HCT116 (cell line): Measurements from ENCODE around the gene TEAD1. TPM values are rescaled to one million over a fixed set of nuclear protein-coding genes. Genes with fewer than 3 reads are reported as not detected.

ENCODE experiments used
- ATAC-seq: fragments of 200-7000 bp; cut with Tn5 transposase; 2 replicates; pipeline ENCODE4 v1.9.1; 2020; ENCODE audit warnings: mild to moderate bottlenecking, moderate library complexity
- BruUV-seq: library from RNA; stranded (reverse); fragments of 400-500 nt; replicated peaks from 2 replicates; lab custom pipeline; 2021; lab: Mats Ljungman, UMichigan
- CTCF ChIA-PET: fragments of 300-600 bp; sonication (Branson Sonifier 250); formaldehyde crosslinking; loops from one replicate; lab custom pipeline; 2021; ENCODE audit warnings: antibody characterized with exemption; lab: Charles Lee
- POLR2A ChIA-PET: fragments of 300-600, 350-600 bp; sonication (Branson Sonifier 250); formaldehyde crosslinking; loops from one replicate; lab custom pipeline; 2021; ENCODE audit warnings: antibody characterized with exemption; lab: Charles Lee
- RAD21 ChIA-PET, 2 experiments: fragments of 300-600 bp; sonication (Branson Sonifier 250); formaldehyde crosslinking; loops; one replicate each; lab custom pipeline; 2023; ENCODE audit warnings: low total read pairs in 2 of 2; ENCODE audit not compliant: uncharacterized antibody in 2 of 2, unreplicated experiment in 2 of 2, low non-redundant PET in 1 of 2; lab: Charles Lee
- DNase-seq: peaks from one replicate; pipeline ENCODE4 v3.0.0-alpha.2; 2010; ENCODE audit warnings: low read depth, low spot score
- H2AFZ ChIP-seq: fragments of 200-600 bp; shearing (Covaris generic), sonication (generic); 2 replicates; pipeline ENCODE4 v1.6.1; 2017; ENCODE audit warnings: low read depth, mixed run types, mixed read lengths, antibody characterized with exemption, low read length; ENCODE audit not compliant: poor library complexity, severe bottlenecking
- H3K27ac ChIP-seq: 2 replicates; pipeline ENCODE4 v1.5.1; 2012; ENCODE audit warnings: low read depth, low read length
- H3K27me3 ChIP-seq: fragments of 200-600 bp; sonication (generic); 2 replicates; pipeline ENCODE4 v1.6.1; 2016; ENCODE audit warnings: mixed run types, low read length, mixed read lengths; ENCODE audit not compliant: insufficient read depth
- H3K36me3 ChIP-seq, 2 experiments: fragments of 200-500 bp in 1 of 2; fragments of 200-600 bp in 1 of 2; sonication (Bioruptor generic) in 1 of 2; sonication (generic) in 1 of 2; 2 replicates each; pipeline versions ENCODE4 v1.5.1 to v1.6.1; 2014 to 2016; ENCODE audit warnings: low read length in 2 of 2, inconsistent platforms in 1 of 2, mixed read lengths in 1 of 2, mixed run types in 1 of 2; ENCODE audit not compliant: insufficient read depth in 2 of 2, control insufficient read depth in 1 of 2
- H3K4me1 ChIP-seq, 2 experiments: fragments of 200-600 bp in 1 of 2; sonication (generic) in 1 of 2; 2 replicates each; pipeline versions ENCODE4 v1.5.1 to v1.6.1; 2012 to 2017; ENCODE audit warnings: low read length in 2 of 2, inconsistent platforms in 1 of 2, mild to moderate bottlenecking in 1 of 2, mixed read lengths in 1 of 2, mixed run types in 1 of 2, moderate library complexity in 1 of 2; ENCODE audit not compliant: insufficient read depth in 2 of 2, control insufficient read depth in 1 of 2
- H3K4me2 ChIP-seq: fragments of 200-600 bp; sonication (generic); 2 replicates; pipeline ENCODE4 v1.6.1; 2017; ENCODE audit warnings: mixed run types, low read length, mixed read lengths
- H3K4me3 ChIP-seq, 2 experiments: fragments of 200-600 bp in 1 of 2; sonication (generic) in 1 of 2; replicated peaks in 1 of 2; 2 replicates each; pipeline ENCODE4 v1.5.1; 2011 to 2016; ENCODE audit warnings: low read length in 2 of 2, control low read depth in 1 of 2, low read depth in 1 of 2, mild to moderate bottlenecking in 1 of 2, mixed read lengths in 1 of 2, mixed run types in 1 of 2
- H3K79me2 ChIP-seq: fragments of 200-600 bp; sonication (generic); 2 replicates; pipeline ENCODE4 v1.6.1; 2017; ENCODE audit warnings: mild to moderate bottlenecking, mixed run types, low read length, moderate library complexity, mixed read lengths; ENCODE audit not compliant: insufficient read depth
- H3K9ac ChIP-seq: fragments of 200-600 bp; sonication (generic); 2 replicates; pipeline ENCODE4 v1.6.1; 2016; ENCODE audit warnings: low read length, mixed read lengths
- H3K9me2 ChIP-seq: fragments of 200-600 bp; sonication (generic), shearing (Covaris generic); 2 replicates; pipeline ENCODE4 v1.6.1; 2017; ENCODE audit warnings: mixed run types, mild to moderate bottlenecking, moderate library complexity; ENCODE audit not compliant: insufficient read depth
- H3K9me3 ChIP-seq, 2 experiments: fragments of 200-500 bp in 1 of 2; fragments of 200-600 bp in 1 of 2; sonication (Bioruptor generic) in 1 of 2; sonication (generic) in 1 of 2; 2 replicates each; pipeline ENCODE4 v1.6.1; 2014 to 2017; ENCODE audit warnings: low read length in 2 of 2, mixed read lengths in 2 of 2, inconsistent platforms in 1 of 2, low read depth in 1 of 2, mild to moderate bottlenecking in 1 of 2, mixed run types in 1 of 2, moderate library complexity in 1 of 2; ENCODE audit not compliant: control insufficient read depth in 1 of 2, insufficient read depth in 1 of 2
- H4K20me1 ChIP-seq: fragments of 200-600 bp; sonication (generic), shearing (Covaris generic); 2 replicates; pipeline ENCODE4 v1.6.1; 2017; ENCODE audit warnings: mixed run types, mild to moderate bottlenecking, moderate library complexity; ENCODE audit not compliant: insufficient read depth
- CBX3 ChIP-seq: IDR thresholded peaks from 2 replicates; pipeline ENCODE4 v1.6.1; 2012; ENCODE audit warnings: low read depth
- CEBPB ChIP-seq: IDR thresholded peaks from 2 replicates; pipeline ENCODE4 v1.6.1; 2012; ENCODE audit warnings: low read depth
- ELF1 ChIP-seq: IDR thresholded peaks from 2 replicates; pipeline ENCODE4 v1.6.1; 2012; ENCODE audit warnings: low read depth, borderline replicate concordance
- EZH2 ChIP-seq: fragments of 200-600 bp; sonication (generic); IDR thresholded peaks from 2 replicates; pipeline ENCODE4 v1.6.1; 2017; ENCODE audit warnings: antibody characterized with exemption, mixed run types
- FOSL1 ChIP-seq: IDR thresholded peaks from 2 replicates; pipeline ENCODE4 v1.6.1; 2012; ENCODE audit warnings: low read depth
- JUND ChIP-seq: IDR thresholded peaks from 2 replicates; pipeline ENCODE4 v1.6.1; 2012
- POLR2A ChIP-seq: IDR thresholded peaks from 2 replicates; pipeline ENCODE4 v1.7.0; 2011; ENCODE audit warnings: borderline replicate concordance; ENCODE audit not compliant: insufficient read depth, insufficient read length; ENCODE audit errors: extremely low read depth
- POLR2AphosphoS5 ChIP-seq: IDR thresholded peaks from 2 replicates; pipeline ENCODE4 v1.6.1; 2011; ENCODE audit warnings: mild to moderate bottlenecking, low read depth, low read length, moderate library complexity
- RAD21 ChIP-seq: IDR thresholded peaks from 2 replicates; pipeline ENCODE4 v1.6.1; 2012; ENCODE audit warnings: low read depth, mild to moderate bottlenecking
- SIN3A ChIP-seq: IDR thresholded peaks from 2 replicates; pipeline ENCODE4 v1.6.1; 2012; ENCODE audit warnings: low read depth
- SP1 ChIP-seq: IDR thresholded peaks from 2 replicates; pipeline ENCODE4 v1.6.1; 2012; ENCODE audit warnings: low read depth
- SRF ChIP-seq: IDR thresholded peaks from 2 replicates; pipeline ENCODE4 v1.6.1; 2012; ENCODE audit warnings: low read depth
- TCF7L2 ChIP-seq: IDR thresholded peaks from 2 replicates; pipeline ENCODE4 v1.7.0; 2011; ENCODE audit warnings: borderline replicate concordance, inconsistent platforms; ENCODE audit not compliant: insufficient read depth, insufficient read length; ENCODE audit errors: extremely low read depth
- YY1 ChIP-seq: IDR thresholded peaks from 2 replicates; pipeline ENCODE4 v1.6.1; 2011; ENCODE audit warnings: low read length, low read depth, moderate library complexity, mild to moderate bottlenecking; ENCODE audit not compliant: insufficient replicate concordance; ENCODE audit errors: extremely low read depth
- ZNF274 ChIP-seq: fragments of 200-500 bp; sonication (Bioruptor generic); IDR thresholded peaks from 2 replicates; pipeline ENCODE4 v1.6.1; 2014; ENCODE audit warnings: mild to moderate bottlenecking, low read depth, low read length, inconsistent platforms
- intact Hi-C: fragments of 100-400 bp; cut with micrococcal nuclease; formaldehyde crosslinking; loops from 2 replicates; pipeline ENCODE4 v1.10.0; 2022
- total RNA-seq: library from RNA; stranded (reverse); gene quantifications from one replicate; pipeline ENCODE4 v1.2.1, GENCODE V29; 2021; ENCODE audit not compliant: unreplicated experiment
- TF ChIP-seq, protein P1 (sequence below), 3 experiments: fragments of 200-600 bp in 1 of 3; sonication (generic) in 1 of 3; IDR thresholded peaks in 2 of 3; conservative IDR thresholded peaks in 1 of 3; 2 replicates each; pipeline ENCODE4 v1.5.1; 2012 to 2017; ENCODE audit warnings: low read depth in 2 of 3, low read length in 2 of 3, antibody characterized with exemption in 1 of 3, borderline replicate concordance in 1 of 3, control low read depth in 1 of 3, mild to moderate bottlenecking in 1 of 3, mixed read lengths in 1 of 3, mixed run types in 1 of 3, moderate library complexity in 1 of 3; ENCODE audit not compliant: insufficient read depth in 1 of 3
- TF ChIP-seq, protein P2 (sequence below): IDR thresholded peaks from 2 replicates; pipeline ENCODE4 v1.6.1; 2012
- TF ChIP-seq, protein P3 (sequence below): IDR thresholded peaks from 2 replicates; pipeline ENCODE4 v1.6.1; 2012
- TF ChIP-seq, protein P4 (sequence below): IDR thresholded peaks from 2 replicates; pipeline ENCODE4 v1.6.1; 2011; ENCODE audit warnings: mild to moderate bottlenecking, low read length, moderate library complexity; ENCODE audit not compliant: insufficient replicate concordance; ENCODE audit errors: extremely low read depth
- TF ChIP-seq, protein P5 (sequence below): IDR thresholded peaks from 2 replicates; pipeline ENCODE4 v1.6.1; 2012; ENCODE audit warnings: low read depth

TEAD1 gene
- total RNA-seq, 1 experiment from 2014 or later, result 103 TPM

DNA sequence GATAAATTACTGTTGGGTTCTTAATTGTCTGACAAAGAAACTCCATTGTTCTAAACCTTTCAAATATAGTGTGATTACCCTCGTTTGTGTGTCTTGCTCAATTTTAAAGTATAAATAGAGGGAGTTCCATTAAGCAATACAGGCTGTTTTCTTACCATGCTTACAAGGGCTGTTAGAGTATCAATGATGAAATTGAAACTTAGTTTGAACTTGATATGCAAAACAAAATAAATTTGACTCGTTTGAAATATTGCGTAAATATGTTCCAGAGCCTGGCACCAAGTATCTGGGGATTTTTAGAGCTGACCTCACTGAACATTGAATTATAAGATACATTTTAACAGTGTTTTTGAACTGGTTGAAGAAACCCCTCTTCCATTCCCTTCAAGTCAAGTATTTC is 31.7 kb downstream of the TEAD1 start:
- no peak overlapping the region for H2AFZ ChIP-seq
- BruUV-seq, result no TSS peak
- ChIA-PET CTCF (no interaction called here), RAD21 (no interaction called here), POLR2A (no interaction called here)
- H4K20me1 ChIP-seq, result no peaks in the 10 kb centered on the region; the same call in 1 of the 2 replicates
- H3K27me3 ChIP-seq, result no peaks in the 10 kb centered on the region
- H3K36me3 ChIP-seq, result no peaks in the 10 kb centered on the region
- TF ChIP-seq, protein P1, sequence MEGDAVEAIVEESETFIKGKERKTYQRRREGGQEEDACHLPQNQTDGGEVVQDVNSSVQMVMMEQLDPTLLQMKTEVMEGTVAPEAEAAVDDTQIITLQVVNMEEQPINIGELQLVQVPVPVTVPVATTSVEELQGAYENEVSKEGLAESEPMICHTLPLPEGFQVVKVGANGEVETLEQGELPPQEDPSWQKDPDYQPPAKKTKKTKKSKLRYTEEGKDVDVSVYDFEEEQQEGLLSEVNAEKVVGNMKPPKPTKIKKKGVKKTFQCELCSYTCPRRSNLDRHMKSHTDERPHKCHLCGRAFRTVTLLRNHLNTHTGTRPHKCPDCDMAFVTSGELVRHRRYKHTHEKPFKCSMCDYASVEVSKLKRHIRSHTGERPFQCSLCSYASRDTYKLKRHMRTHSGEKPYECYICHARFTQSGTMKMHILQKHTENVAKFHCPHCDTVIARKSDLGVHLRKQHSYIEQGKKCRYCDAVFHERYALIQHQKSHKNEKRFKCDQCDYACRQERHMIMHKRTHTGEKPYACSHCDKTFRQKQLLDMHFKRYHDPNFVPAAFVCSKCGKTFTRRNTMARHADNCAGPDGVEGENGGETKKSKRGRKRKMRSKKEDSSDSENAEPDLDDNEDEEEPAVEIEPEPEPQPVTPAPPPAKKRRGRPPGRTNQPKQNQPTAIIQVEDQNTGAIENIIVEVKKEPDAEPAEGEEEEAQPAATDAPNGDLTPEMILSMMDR (IDR thresholded peaks at IDR 0.05 in 2 of 3, conservative IDR thresholded peaks at IDR 0.05 in 1 of 3; ENCODE audit: borderline replicate concordance in 1 of 3, insufficient read depth in 1 of 3, low read depth in 2 of 3, low read length in 2 of 3), result no peak
- TF ChIP-seq FOSL1 (no peak), SP1 (no peak), POLR2AphosphoS5 (no peak), EZH2 (no peak), TCF7L2 (no peak), SRF (no peak), ZNF274 (no peak), RAD21 (no peak), CBX3 (no peak), JUND (no peak), CEBPB (no peak), YY1 (no peak), ELF1 (no peak), SIN3A (no peak), POLR2A (no peak)
- TF ChIP-seq, protein P2, sequence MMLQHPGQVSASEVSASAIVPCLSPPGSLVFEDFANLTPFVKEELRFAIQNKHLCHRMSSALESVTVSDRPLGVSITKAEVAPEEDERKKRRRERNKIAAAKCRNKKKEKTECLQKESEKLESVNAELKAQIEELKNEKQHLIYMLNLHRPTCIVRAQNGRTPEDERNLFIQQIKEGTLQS, result no peak
- TF ChIP-seq, protein P3, sequence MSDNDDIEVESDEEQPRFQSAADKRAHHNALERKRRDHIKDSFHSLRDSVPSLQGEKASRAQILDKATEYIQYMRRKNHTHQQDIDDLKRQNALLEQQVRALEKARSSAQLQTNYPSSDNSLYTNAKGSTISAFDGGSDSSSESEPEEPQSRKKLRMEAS, result no peak
- TF ChIP-seq, protein P4, sequence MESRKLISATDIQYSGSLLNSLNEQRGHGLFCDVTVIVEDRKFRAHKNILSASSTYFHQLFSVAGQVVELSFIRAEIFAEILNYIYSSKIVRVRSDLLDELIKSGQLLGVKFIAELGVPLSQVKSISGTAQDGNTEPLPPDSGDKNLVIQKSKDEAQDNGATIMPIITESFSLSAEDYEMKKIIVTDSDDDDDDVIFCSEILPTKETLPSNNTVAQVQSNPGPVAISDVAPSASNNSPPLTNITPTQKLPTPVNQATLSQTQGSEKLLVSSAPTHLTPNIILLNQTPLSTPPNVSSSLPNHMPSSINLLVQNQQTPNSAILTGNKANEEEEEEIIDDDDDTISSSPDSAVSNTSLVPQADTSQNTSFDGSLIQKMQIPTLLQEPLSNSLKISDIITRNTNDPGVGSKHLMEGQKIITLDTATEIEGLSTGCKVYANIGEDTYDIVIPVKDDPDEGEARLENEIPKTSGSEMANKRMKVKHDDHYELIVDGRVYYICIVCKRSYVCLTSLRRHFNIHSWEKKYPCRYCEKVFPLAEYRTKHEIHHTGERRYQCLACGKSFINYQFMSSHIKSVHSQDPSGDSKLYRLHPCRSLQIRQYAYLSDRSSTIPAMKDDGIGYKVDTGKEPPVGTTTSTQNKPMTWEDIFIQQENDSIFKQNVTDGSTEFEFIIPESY, result no peak
- TF ChIP-seq, protein P5, sequence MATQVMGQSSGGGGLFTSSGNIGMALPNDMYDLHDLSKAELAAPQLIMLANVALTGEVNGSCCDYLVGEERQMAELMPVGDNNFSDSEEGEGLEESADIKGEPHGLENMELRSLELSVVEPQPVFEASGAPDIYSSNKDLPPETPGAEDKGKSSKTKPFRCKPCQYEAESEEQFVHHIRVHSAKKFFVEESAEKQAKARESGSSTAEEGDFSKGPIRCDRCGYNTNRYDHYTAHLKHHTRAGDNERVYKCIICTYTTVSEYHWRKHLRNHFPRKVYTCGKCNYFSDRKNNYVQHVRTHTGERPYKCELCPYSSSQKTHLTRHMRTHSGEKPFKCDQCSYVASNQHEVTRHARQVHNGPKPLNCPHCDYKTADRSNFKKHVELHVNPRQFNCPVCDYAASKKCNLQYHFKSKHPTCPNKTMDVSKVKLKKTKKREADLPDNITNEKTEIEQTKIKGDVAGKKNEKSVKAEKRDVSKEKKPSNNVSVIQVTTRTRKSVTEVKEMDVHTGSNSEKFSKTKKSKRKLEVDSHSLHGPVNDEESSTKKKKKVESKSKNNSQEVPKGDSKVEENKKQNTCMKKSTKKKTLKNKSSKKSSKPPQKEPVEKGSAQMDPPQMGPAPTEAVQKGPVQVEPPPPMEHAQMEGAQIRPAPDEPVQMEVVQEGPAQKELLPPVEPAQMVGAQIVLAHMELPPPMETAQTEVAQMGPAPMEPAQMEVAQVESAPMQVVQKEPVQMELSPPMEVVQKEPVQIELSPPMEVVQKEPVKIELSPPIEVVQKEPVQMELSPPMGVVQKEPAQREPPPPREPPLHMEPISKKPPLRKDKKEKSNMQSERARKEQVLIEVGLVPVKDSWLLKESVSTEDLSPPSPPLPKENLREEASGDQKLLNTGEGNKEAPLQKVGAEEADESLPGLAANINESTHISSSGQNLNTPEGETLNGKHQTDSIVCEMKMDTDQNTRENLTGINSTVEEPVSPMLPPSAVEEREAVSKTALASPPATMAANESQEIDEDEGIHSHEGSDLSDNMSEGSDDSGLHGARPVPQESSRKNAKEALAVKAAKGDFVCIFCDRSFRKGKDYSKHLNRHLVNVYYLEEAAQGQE, result no peak
- no peaks in the 10 kb centered on the region for H3K9me3 ChIP-seq
- no peak overlapping the region for H3K4me3 ChIP-seq
- no peak overlapping the region for H3K27ac ChIP-seq
- H3K9ac ChIP-seq, result no peak overlapping the region
- intact Hi-C loops, result no loop called here
- DNase-seq (no peak), ATAC-seq (no peak)
- H3K4me2 ChIP-seq, result no peak overlapping the region
- H3K79me2 ChIP-seq, result peaks cover 98% of the 10 kb centered on the region
- peaks cover 24 to 32% of the 10 kb centered on the region in 2 experiments for H3K4me1 ChIP-seq
- H3K9me2 ChIP-seq, result no peaks in the 10 kb centered on the region
